Activated CD4-positive, alpha-beta T cell treated with anti-CD3 and anti-CD28 coated beads, Interleukin-2, Interleukin-4, amounts not matched to agents 100 ng/mL and 50 ng/mL, durations not matched to agents 16 hours and 8 hours (primary cell): ENCODE data around the gene FKBP3.
"Not testable (repeated sequence)": the region's sequence is repeated elsewhere in the genome, so short reads cannot be mapped to it uniquely, and the experiment has no call there.

ENCODE experiments used
- DNase-seq: peaks from one replicate; pipeline ENCODE4 v3.0.0-alpha.2; 2020; ENCODE audit warnings: low spot score

FKBP3 gene

DNA sequence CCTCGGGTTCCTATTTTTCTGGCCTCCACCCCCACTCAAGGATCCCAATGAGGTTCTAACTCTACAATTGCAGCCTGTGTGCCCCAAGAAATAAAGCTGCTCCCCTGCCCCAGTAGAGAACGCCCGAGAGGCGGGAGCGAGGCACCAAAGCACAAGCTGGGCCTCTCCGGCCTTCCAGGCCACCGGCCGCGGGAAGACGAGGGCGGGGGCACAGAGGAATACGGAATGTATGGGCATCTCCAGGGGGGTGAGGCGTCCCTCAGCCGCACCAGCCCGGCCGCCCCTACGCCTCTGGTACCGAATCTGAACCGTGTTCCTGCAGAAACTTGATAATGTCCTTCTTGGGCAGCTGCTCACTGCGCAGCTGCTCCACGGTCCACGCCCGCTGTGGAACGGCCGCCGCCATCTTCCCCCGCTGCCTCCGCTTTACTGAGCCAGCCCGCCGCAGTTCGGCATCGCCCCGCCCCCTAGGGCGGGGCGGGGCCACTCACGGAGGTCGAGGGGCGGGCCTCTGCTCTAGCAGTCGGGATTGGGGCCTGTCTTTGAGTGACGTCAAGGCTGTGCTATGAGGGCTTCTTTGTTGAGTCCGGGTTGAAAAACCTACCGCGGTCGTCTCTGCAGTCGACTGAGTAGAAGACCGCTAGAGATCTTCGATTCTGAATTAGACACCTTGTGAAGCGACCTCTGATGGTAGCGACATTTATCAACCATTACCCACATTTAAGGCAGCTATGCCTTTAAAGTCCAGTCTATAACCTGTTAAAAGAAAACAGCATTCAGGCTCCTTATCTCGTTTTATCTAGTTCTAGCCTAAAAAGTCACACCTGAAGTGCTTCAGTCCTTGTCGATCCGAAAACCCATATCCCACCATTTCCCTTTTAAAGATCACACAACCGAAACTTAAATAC is at the start of gene FKBP3:
TSS of gene FKBP3 (minus strand) at position 431 of the 908 bp plus-strand sequence. CDS start at position 406, 25 bp downstream.
- DNase-seq, result peak; percentile 98

DNA sequence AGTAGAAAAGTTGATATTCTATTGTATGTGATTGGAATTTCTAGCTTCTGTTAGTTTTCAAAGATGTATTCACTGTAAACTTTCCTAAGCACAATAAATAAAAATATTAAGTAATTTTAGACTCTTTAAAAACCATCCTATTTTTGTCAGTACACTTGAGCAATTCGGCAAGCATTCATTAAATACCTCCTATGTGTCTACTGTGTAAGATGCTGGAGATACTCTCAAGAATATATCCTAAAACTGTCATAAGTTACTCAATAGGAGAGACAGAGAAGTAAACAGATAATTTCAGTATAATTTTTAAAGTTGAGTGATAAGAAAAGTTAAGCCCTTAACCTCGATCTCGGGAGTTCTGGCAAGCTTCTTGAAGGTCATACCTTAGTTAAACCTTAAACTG is 47.5 kb upstream of the FKBP3 start:
- DNase-seq, result no peak

DNA sequence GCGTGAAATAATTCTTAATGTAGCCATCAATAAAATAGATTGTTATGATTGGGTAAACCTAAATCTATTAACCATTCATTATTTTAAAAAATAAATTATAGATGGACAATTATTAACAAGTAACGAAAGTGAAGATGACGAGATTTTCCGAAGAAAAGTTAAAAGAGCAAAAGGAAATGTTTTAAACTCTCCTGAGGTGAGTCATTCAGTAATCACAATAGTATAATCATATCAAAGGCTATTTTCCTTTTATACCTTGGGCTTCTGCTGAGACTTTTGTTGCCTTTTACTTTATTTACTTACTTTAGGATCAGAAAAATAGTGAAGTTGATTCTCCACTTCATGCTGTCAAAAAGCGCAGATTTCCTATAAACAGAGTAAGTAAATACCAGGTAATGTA is 47.0 kb upstream of the FKBP3 start:
- DNase-seq, result no peak

GRCh38 chr14:45177076-45177475 is 42.8 kb upstream of the FKBP3 start:
- no peak for DNase-seq

DNA sequence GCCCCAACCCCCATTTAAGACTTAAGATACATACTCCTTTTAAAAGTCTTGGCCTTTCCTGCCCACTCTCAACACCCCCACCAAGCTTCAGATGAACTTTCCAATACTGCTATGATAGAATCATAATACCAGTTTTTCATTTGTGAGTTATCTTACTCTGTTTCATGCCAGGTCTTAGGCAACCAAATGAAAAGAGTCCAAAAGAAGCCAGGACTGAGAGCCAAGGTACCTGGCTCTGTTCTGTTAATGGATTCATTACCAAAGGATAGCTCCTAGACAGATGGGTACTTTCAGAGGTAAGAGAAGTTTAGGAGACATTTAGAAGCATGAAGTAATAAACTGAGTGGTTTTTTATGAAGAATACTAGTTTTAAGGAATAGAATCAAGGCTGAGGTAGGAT is 35.6 kb upstream of the FKBP3 start:
- no peak for DNase-seq

GRCh38 chr14:45156067-45156466 is 21.8 kb upstream of the FKBP3 start:
- peak; percentile 55 for DNase-seq

- DNase-seq, result no peak
Observed at GRCh38 chr14:45150386-45150890, 16.2 kb upstream of the FKBP3 start.

DNA sequence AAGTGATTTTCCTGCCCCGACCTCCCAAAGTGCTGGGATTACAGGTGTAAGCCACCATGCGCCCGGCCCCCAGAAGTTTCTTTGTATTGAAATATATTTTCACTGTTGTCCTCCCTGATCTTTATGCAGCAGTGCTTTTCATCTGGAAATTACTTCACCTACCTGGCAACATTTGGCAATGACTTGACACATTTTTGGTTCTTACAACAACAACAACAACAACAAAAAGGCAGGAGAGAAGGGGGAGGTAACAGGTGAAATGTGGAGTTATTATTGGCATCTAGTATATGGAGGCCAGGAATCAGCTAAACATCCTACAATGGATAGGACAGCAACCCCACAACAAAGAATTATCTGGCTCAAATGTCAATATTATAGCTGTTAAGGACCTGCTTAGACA is 15.3 kb upstream of the FKBP3 start:
- no peak for DNase-seq

DNA sequence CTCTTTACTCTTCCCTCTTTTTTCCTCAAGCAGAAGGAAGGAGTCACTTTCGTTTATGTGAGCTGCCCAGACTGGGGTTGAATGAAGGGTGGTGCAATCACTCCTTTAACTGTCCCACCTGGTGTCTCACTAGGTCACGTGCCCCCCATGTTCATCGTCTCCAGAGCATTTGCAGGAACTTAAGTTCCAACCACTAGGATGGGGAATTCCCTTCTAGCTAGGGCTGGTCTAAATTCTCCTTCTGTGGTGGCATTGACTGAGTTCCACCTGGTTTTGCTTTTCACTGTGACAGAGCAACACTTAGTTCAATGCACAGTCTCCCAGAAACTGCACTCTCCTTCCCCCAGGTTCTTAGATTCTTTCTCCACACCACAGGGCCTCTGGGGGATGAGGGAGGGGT is 10.9 kb upstream of the FKBP3 start:
- DNase-seq, result no peak

GRCh38 chr14:45144658-45145057 is 10.4 kb upstream of the FKBP3 start:
- DNase-seq, result no peak

DNA sequence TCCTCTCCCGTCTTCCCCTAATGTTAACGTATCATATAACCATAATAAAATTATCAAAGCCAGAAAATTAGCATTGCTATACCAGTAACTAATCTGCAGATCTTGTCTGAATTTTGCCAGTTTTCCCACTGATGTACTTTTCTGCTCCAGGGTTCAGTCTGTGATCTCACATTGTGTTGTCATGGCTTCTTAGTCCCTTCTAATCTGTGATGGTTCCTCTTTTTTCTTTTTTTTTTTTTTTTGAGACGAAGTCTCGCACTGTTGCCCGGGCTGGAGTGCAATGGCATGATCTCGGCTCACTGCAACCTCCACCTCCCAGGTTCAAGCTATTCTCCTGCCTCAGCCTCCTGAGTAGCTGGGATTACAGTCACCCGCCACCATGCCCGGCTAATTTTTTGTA is 7.8 kb upstream of the FKBP3 start:
- DNase-seq, result not testable (repeated sequence)

GRCh38 chr14:45140661-45141187 is 6.4 kb upstream of the FKBP3 start:
- DNase-seq, result no peak

DNA sequence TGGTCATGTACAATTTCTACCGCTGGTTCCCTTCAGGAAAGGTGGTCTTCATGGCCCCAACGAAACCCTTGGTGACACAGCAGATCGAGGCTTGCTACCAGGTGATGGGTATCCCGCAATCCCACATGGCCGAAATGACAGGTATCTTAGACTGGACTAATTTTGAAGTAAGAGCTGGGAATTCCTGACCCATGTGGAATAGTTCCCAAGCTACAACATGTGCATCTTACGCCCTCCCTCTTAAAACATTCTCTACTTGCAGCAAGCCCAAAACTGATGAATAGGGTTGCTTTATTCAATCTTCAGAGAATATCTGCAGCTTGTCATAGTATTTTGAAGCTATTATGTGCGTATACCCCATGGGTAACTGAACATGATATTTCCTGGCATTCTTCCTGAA is 2.1 kb upstream of the FKBP3 start:
- DNase-seq, result no peak

- peak; percentile 95 for DNase-seq
Observed at GRCh38 chr14:45135659-45136395, 1.5 kb upstream of the FKBP3 start, which contains the start of gene FANCM. FANCM (plus strand) TSS chr14:45135930; CDS start chr14:45136032, 102 bp downstream.

DNA sequence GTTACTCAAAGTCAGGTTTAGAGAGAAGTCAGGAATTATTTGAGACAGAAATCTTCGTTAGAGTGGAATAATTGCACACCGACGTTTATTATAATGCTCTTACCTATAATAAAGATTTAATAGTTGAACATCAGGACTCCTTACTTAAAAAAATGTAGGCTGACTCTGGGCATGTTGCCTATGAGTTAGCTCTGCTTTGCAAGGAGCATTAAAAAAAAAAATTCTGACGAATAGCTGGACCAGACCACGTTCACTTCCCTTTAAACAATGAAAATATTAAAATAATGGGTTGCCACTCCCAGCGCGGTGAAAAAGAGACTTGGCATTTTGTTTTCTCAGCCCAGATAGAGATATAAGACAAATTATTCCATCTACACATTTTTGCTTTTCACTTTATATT is 875 bp upstream of the FKBP3 start:
- DNase-seq, result no peak

DNA sequence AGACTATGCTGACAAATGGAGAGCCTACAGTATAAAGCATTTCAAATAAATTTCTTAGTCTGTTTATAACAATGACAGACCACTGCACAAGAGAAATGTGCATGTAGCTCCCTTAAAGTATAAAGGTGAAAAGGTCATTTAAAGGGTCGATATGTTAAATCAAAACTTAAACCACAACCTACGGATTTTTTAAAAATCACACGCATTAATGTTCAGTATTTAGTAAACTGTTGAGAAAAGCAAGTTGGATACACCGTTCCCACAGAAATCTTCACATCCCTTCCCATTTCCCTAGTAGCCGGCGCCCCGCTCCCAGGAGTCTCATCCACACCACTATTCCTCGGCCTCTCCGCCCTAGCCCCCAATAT is 614 bp downstream of the FKBP3 start:
- DNase-seq, result no peak

DNA sequence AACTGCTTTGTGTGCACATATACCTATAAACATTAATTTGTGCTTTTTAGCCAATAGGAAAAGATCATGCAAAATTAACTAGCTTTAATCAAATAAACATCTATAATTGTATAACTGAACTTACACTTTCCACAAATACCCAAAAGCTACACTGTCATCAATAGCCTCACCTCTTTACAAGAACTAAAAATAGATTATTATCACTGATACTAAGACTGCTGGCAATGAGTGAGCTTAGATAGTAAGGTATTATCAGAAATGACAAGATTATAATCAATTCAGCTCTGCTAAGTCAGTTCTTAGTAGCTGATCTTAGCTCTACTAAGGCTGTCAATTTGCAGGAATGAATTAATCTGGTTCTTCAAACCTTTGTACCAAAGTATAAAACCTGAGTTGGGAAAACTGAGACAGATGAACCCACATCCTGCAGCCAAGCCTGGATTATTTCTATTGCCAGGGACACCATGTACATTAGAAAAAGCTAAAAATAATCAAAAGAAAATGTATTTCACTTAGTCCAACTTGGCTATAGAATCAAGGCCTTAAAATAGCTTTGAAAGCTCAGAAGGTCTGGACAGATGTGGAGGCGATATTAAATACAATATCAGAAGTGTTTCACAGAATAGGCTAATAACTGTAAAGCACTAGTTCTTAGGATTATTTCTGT is 5.2 kb downstream of the FKBP3 start:
- no peak for DNase-seq

DNA sequence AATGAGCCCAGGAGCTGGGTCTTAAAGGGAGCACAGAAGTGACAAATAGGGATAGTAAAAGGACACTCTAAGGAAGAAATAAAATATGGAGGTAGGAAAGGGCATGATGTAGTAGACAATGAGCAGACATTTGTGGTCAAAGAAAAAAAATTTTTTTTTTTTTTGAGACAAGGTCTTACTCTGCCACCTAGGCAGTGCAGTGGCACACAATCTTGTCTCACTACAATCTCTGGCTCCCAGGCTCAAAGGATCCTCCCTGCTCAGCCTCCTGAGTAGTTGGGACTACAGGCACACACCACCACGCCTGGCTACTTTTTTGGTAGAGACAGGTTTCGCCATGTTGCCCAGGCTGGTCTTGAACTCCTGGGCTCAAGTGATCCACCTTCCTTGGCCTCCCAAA is 8.5 kb downstream of the FKBP3 start:
- no peak for DNase-seq

GRCh38 chr14:45123271-45123670 is 11.0 kb downstream of the FKBP3 start:
- no peak for DNase-seq

DNA sequence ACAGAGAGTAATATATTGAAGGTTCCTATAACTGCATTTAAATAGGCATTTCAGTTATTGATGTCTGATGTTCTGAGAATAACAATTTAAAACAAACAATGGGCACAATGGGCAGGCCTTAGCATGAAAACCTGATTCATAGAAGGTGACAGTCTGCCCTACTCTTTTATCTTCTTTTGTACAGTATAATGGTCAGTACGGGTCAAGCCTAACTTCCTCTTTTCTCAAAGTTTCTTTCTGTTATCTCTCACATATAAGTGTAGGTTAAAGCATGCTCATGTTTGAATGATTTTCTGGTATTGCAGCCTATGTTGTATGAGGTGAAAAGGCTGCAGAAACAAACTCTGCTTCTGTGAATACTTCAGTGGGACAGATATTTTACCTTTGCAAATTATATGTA is 14.2 kb downstream of the FKBP3 start:
- no peak for DNase-seq

DNA sequence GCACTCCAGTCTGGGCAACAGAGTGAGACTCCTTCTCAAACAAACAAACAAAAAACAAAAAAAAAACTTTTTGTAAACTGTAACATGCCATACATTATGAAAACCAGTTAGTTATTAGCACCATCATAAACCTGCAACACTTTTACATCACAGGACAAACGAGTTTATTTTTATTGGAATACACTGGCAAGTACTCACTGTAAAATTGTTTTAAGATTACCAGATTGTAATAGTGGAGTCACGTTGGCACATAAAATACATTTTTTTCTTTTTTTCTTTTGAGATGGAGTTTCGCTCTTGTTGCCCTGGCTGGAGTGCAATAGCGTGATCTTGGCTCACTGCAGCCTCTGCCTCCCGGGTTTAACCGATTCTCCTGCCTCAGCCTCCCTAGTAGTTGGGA is 15.7 kb downstream of the FKBP3 start:
- no peak for DNase-seq

DNA sequence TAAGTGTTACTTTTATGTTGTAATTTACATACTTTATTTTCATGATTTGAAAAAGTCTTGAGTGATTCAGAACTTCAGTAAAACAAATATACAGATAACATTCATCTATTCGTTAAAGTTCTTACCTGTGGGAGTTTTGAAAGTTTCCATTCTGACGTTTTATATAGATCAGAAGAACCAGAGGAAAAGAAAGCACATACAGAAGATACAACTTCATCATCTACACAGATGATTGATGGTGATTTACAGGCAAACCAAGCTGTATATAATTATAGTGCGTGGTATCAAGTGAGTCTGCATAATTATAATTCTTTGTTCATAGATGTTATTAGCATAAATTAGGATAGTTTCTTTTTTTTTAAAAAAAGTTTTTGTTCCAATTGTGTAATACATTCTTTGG is 20.0 kb downstream of the FKBP3 start:
- no peak for DNase-seq
